H9 (cell line): Measurements from ENCODE around the gene OR2H2. TPM values are rescaled to one million over a fixed set of nuclear protein-coding genes. Genes with fewer than 3 reads are reported as not detected.

Experiments
- DNase-seq: peaks from one replicate; pipeline ENCODE4 v3.0.0-alpha.2; 2017
- H2AFZ ChIP-seq: one replicate; pipeline ENCODE4 v1.6.1; 2013; ENCODE audit warnings: mild to moderate bottlenecking, low read length, control low read depth, moderate library complexity
- H2AK5ac ChIP-seq: 2 replicates; pipeline ENCODE4 v1.6.1; 2013; ENCODE audit warnings: low read length, control low read depth, mixed read lengths; ENCODE audit not compliant: insufficient read length
- H2BK120ac ChIP-seq: one replicate; pipeline ENCODE4 v1.6.1; 2013; ENCODE audit warnings: low read depth, mild to moderate bottlenecking, low read length, control low read depth, inconsistent platforms; ENCODE audit not compliant: poor library complexity, severe bottlenecking
- H2BK12ac ChIP-seq: 2 replicates; pipeline ENCODE4 v1.6.1; 2013; ENCODE audit warnings: low read length, control low read depth, mixed read lengths, low read depth; ENCODE audit not compliant: insufficient read length
- H2BK15ac ChIP-seq: 2 replicates; pipeline ENCODE4 v1.6.1; 2013; ENCODE audit warnings: low read depth, low read length, control low read depth
- H2BK20ac ChIP-seq: one replicate; pipeline ENCODE4 v1.6.1; 2013; ENCODE audit warnings: low read depth, mild to moderate bottlenecking, low read length, control low read depth, inconsistent platforms; ENCODE audit not compliant: poor library complexity, severe bottlenecking
- H2BK5ac ChIP-seq: 2 replicates; pipeline ENCODE4 v1.6.1; 2013; ENCODE audit warnings: low read length, control low read depth, mixed read lengths; ENCODE audit not compliant: insufficient read length
- H3K14ac ChIP-seq: 2 replicates; pipeline ENCODE4 v1.6.1; 2013; ENCODE audit warnings: low read length, control low read depth; ENCODE audit not compliant: insufficient read depth
- H3K18ac ChIP-seq: 2 replicates; pipeline ENCODE4 v1.6.1; 2013; ENCODE audit warnings: low read depth, mild to moderate bottlenecking, mixed read lengths, low read length, control low read depth; ENCODE audit not compliant: insufficient read length
- H3K23ac ChIP-seq: 2 replicates; pipeline ENCODE4 v1.6.1; 2013; ENCODE audit warnings: low read length, control low read depth, mixed read lengths, low read depth; ENCODE audit not compliant: insufficient read length
- H3K23me2 ChIP-seq: 2 replicates; pipeline ENCODE4 v1.6.1; 2013; ENCODE audit warnings: low read depth, mild to moderate bottlenecking, mixed read lengths, low read length, control low read depth; ENCODE audit not compliant: insufficient read length, poor library complexity, severe bottlenecking
- H3K27ac ChIP-seq: 2 replicates; pipeline ENCODE4 v1.5.1; 2013; ENCODE audit warnings: low read length, control low read depth, mixed read lengths, low read depth; ENCODE audit not compliant: insufficient read length
- H3K27me3 ChIP-seq: 2 replicates; pipeline ENCODE4 v1.6.1; 2013; ENCODE audit warnings: low read length, control low read depth, inconsistent platforms; ENCODE audit not compliant: insufficient read depth
- H3K4ac ChIP-seq: 2 replicates; pipeline ENCODE4 v1.6.1; 2013; ENCODE audit warnings: low read depth, mild to moderate bottlenecking, control low read depth, inconsistent platforms, low read length, moderate library complexity
- H3K4me1 ChIP-seq: 2 replicates; pipeline ENCODE4 v1.6.1; 2013; ENCODE audit warnings: low read length, control low read depth, inconsistent platforms; ENCODE audit not compliant: insufficient read depth
- H3K4me2 ChIP-seq: 2 replicates; pipeline ENCODE4 v1.6.1; 2013; ENCODE audit warnings: low read length, control low read depth, mixed read lengths; ENCODE audit not compliant: insufficient read length, insufficient read depth
- H3K56ac ChIP-seq: 2 replicates; pipeline ENCODE4 v1.6.1; 2013; ENCODE audit warnings: low read depth, mild to moderate bottlenecking, mixed read lengths, low read length, control low read depth; ENCODE audit not compliant: insufficient read length
- H3K79me1 ChIP-seq: 2 replicates; pipeline ENCODE4 v1.6.1; 2013; ENCODE audit warnings: low read depth, mild to moderate bottlenecking, moderate library complexity, low read length, control low read depth, inconsistent platforms; ENCODE audit not compliant: insufficient read depth, poor library complexity, severe bottlenecking
- H3K79me2 ChIP-seq: 2 replicates; pipeline ENCODE4 v1.6.1; 2013; ENCODE audit warnings: low read length, control low read depth, inconsistent platforms; ENCODE audit not compliant: insufficient read depth
- H3K9ac ChIP-seq: 2 replicates; pipeline ENCODE4 v1.6.1; 2013; ENCODE audit warnings: low read length, control low read depth, mixed read lengths; ENCODE audit not compliant: insufficient read length; ENCODE audit errors: extremely low read depth
- H3K9me3 ChIP-seq: one replicate; pipeline ENCODE4 v1.6.1; 2013; ENCODE audit warnings: low read depth, low read length, inconsistent platforms; ENCODE audit not compliant: control insufficient read depth
- H3T11ph ChIP-seq: one replicate; pipeline ENCODE4 v1.6.1; 2013; ENCODE audit warnings: mild to moderate bottlenecking, low read length, control low read depth, inconsistent platforms
- H4K20me1 ChIP-seq: one replicate; pipeline ENCODE4 v1.6.1; 2013; ENCODE audit not compliant: control insufficient read depth, insufficient read length, insufficient read depth
- H4K5ac ChIP-seq: 2 replicates; pipeline ENCODE4 v1.6.1; 2013; ENCODE audit warnings: low read depth, mild to moderate bottlenecking, mixed read lengths, low read length, control low read depth; ENCODE audit not compliant: insufficient read length
- H4K8ac ChIP-seq: replicated peaks from 2 replicates; pipeline ENCODE4 v1.6.1; 2013; ENCODE audit warnings: low read length, control low read depth, mixed read lengths, low read depth; ENCODE audit not compliant: insufficient read length
- H4K91ac ChIP-seq: 2 replicates; pipeline ENCODE4 v1.6.1; 2013; ENCODE audit warnings: low read depth, mild to moderate bottlenecking, moderate library complexity, mixed read lengths, low read length, control low read depth; ENCODE audit not compliant: insufficient read length
- H3K27ac Mint-ChIP-seq, 3 experiments: 2 replicates in 2 of 3; 3 replicates in 1 of 3; pipeline ENCODE4 v1.8.0; 2020 to 2021; ENCODE audit warnings: mixed read lengths in 3 of 3, mild to moderate bottlenecking in 1 of 3, moderate library complexity in 1 of 3
- H3K27me3 Mint-ChIP-seq: 2 replicates; pipeline ENCODE4 v1.8.0; 2021; ENCODE audit warnings: low read depth, mild to moderate bottlenecking, moderate library complexity, mixed read lengths
- H3K36me3 Mint-ChIP-seq, 3 experiments: 2 replicates in 2 of 3; 3 replicates in 1 of 3; pipeline ENCODE4 v1.8.0; 2020 to 2021; ENCODE audit warnings: low read depth in 3 of 3, mixed read lengths in 3 of 3; ENCODE audit not compliant: insufficient read depth in 1 of 3
- H3K4me1 Mint-ChIP-seq, 2 experiments: 2 replicates each; pipeline ENCODE4 v1.8.0; 2020; ENCODE audit warnings: mixed read lengths in 2 of 2
- H3K4me3 Mint-ChIP-seq, 2 experiments: 2 replicates in 1 of 2; 3 replicates in 1 of 2; pipeline ENCODE4 v1.8.0; 2020 to 2021; ENCODE audit warnings: mild to moderate bottlenecking in 2 of 2, mixed read lengths in 2 of 2, moderate library complexity in 1 of 2
- H3K9me3 Mint-ChIP-seq, 2 experiments: 2 replicates in 1 of 2; 3 replicates in 1 of 2; pipeline ENCODE4 v1.8.0; 2020; ENCODE audit warnings: mild to moderate bottlenecking in 2 of 2, mixed read lengths in 2 of 2, moderate library complexity in 1 of 2
- CTCF ChIP-seq: fragments of 200-600 bp; sonication (generic); conservative IDR thresholded peaks from 3 replicates; pipeline ENCODE4 v1.8.0; 2021; ENCODE audit warnings: antibody characterized with exemption, mild to moderate bottlenecking
- WGBS: extraction: QIAGEN DNeasy Blood & Tissue Kit; methylation state at CpG from one replicate; pipeline ENCODE4 v1.1.7; 2013; ENCODE audit warnings: missing lambda C conversion rate, low lambda C conversion rate, mixed read lengths; ENCODE audit not compliant: insufficient read length; ENCODE audit errors: extremely low coverage; 5-methylcytosine and 5-hydroxymethylcytosine counted together
- total RNA-seq: library from RNA; stranded (reverse); gene quantifications from 2 replicates; pipeline ENCODE4 v1.2.1, GENCODE V29; 2021

Gene OR2H2
- total RNA-seq, 1 experiment from 2014 or later: not detected

GRCh38 chr6:29603930-29604329 is 19.0 kb downstream of the OR2H2 start:
- Histone ChIP-seq H3K4me1 (no peaks in the 10 kb centered on the region), H3K9ac (no peak overlapping the region), H3K14ac (no peak overlapping the region), H2BK12ac (no peak overlapping the region), H3K79me1 (no peaks in the 10 kb centered on the region), H3K9me3 (no peaks in the 10 kb centered on the region), H4K5ac (no peak overlapping the region), H3K23me2 (no peaks in the 10 kb centered on the region), H3K79me2 (no peaks in the 10 kb centered on the region), H3K4ac (no peak overlapping the region), H2BK5ac (no peak overlapping the region), H2AFZ (no peak overlapping the region), H3K23ac (no peak overlapping the region), H2AK5ac (no peak overlapping the region), H3T11ph (no peak overlapping the region), H3K56ac (no peak overlapping the region), H2BK120ac (no peak overlapping the region), H3K27me3 (no peaks in the 10 kb centered on the region), H4K8ac (no peak overlapping the region), H3K4me2 (no peak overlapping the region), H3K27ac (no peak overlapping the region), H2BK20ac (no peak overlapping the region), H3K18ac (no peak overlapping the region), H2BK15ac (no peak overlapping the region), H4K20me1 (peaks cover 4% of the 10 kb centered on the region), H4K91ac (no peak overlapping the region)
- peak overlapping the region; percentile 21 to 69 (median 24); a peak in 3 of 7 replicates for H3K27ac Mint-ChIP-seq
- TF ChIP-seq CTCF: no peak
- DNase-seq: no peak
- peak overlapping the region in 1 of 2 experiments; percentile 7; a peak in 1 of 5 replicates for H3K4me3 Mint-ChIP-seq
- peaks cover 12 to 16% of the 10 kb centered on the region in 2 experiments for H3K4me1 Mint-ChIP-seq
- peaks cover 2% of the 10 kb centered on the region; the same call in 1 of the 2 replicates for H3K27me3 Mint-ChIP-seq
- no peaks in the 10 kb centered on the region for H3K9me3 Mint-ChIP-seq
- H3K36me3 Mint-ChIP-seq: peaks cover 69 to 95% (median 81%) of the 10 kb centered on the region in 3 experiments; a peak in 6 of 7 replicates
- no CpG with 5 or more reads among the region's 2 CpGs for WGBS
